ENCODE results near the gene GTF3A. TPM values are rescaled to one million over a fixed set of nuclear protein-coding genes. Genes with fewer than 3 reads are reported as not detected.

GTF3A gene
- total RNA-seq, 1 donor from 2014 or later, result 113 TPM

DNA sequence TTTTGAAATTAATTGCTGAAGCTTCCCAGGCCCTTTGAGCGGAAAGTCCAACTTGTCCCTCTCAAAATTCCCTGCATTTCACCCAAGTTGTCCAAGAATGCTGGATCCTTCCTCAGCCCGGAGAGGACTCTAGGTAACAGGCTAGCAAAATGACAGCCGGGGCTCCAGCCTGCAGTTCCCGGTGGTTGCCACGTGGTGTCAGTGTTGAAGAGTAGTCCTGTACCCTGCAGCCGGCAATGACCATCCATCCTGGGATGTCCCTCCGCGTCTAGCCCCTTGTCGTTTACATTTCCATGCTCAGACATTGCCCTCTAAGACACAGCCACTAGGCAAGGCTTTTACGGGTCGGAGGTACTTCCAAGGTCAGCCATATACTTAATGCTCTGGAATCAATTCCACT lies 57.3 kb downstream of the GTF3A start:
- H3K9me3 Mint-ChIP-seq, result peaks cover 9% of the 10 kb centered on the region
- no peaks in the 10 kb centered on the region for H3K27me3 Mint-ChIP-seq (ENCODE audit: low read depth)
- no peak overlapping the region for H3K4me3 Mint-ChIP-seq
- DNase-seq (ENCODE audit: low read depth, low spot score), result peak; percentile 67
- H3K27ac Mint-ChIP-seq (ENCODE audit: unreplicated experiment), result no peak overlapping the region
- TF ChIP-seq, protein P1, sequence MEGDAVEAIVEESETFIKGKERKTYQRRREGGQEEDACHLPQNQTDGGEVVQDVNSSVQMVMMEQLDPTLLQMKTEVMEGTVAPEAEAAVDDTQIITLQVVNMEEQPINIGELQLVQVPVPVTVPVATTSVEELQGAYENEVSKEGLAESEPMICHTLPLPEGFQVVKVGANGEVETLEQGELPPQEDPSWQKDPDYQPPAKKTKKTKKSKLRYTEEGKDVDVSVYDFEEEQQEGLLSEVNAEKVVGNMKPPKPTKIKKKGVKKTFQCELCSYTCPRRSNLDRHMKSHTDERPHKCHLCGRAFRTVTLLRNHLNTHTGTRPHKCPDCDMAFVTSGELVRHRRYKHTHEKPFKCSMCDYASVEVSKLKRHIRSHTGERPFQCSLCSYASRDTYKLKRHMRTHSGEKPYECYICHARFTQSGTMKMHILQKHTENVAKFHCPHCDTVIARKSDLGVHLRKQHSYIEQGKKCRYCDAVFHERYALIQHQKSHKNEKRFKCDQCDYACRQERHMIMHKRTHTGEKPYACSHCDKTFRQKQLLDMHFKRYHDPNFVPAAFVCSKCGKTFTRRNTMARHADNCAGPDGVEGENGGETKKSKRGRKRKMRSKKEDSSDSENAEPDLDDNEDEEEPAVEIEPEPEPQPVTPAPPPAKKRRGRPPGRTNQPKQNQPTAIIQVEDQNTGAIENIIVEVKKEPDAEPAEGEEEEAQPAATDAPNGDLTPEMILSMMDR (conservative IDR thresholded peaks at IDR 0.05), result peak; percentile 82
- H3K4me1 Mint-ChIP-seq, result peaks cover 8% of the 10 kb centered on the region
- peaks cover 3% of the 10 kb centered on the region for H3K36me3 Mint-ChIP-seq (ENCODE audit: low read depth)

DNA sequence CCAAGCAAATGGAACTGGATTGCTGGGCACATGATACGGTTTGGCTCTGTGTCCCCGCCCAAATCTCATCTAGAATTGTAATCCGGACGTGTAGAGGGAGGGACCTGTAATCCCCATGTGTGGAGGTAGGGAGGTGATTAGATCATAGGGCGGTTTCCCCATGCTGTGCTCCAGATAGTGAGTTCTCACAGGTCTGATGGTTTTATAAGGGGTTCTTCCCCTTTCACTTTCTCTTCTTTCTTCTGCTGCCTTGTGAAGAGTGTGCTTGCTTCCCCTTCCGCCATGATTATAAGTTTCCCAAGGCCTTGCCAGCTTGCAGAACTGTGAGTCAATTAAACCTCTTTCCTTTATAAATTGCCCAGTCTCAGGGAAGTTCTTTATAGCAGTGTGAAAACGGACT lies 58.6 kb downstream of the GTF3A start:
- TF ChIP-seq, protein P1 (conservative IDR thresholded peaks at IDR 0.05), result no peak
- no peaks in the 10 kb centered on the region for H3K27me3 Mint-ChIP-seq (ENCODE audit: low read depth)

DNA sequence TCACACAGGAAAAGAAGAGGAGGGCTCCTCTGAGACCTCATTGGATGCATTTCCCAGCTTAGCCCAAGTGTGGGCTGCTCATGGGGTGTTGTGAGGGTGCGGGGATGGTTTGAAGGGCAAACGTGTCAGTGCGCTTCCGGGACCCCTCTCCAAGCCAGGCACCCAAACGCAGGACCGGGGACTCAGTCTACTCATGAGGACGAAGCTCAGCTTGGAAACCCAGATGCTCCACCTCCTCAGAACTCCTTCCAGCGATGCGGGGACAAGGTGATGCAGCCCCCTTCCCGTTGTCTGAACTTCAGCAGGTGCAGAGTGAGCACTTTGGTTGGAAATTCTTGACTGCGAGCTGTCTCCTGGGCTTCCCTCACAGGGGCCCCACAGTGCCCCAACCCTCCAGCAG lies 59.0 kb downstream of the GTF3A start:
- H3K9me3 Mint-ChIP-seq, result peaks cover 9% of the 10 kb centered on the region
- H3K27ac Mint-ChIP-seq (ENCODE audit: unreplicated experiment), result no peak overlapping the region
- no peak overlapping the region for H3K4me3 Mint-ChIP-seq
- no peaks in the 10 kb centered on the region for H3K4me1 Mint-ChIP-seq
- no peaks in the 10 kb centered on the region for H3K27me3 Mint-ChIP-seq (ENCODE audit: low read depth)
- TF ChIP-seq, protein P1 (conservative IDR thresholded peaks at IDR 0.05), result no peak
- DNase-seq (ENCODE audit: low read depth, low spot score), result no peak
- peaks cover 3% of the 10 kb centered on the region for H3K36me3 Mint-ChIP-seq (ENCODE audit: low read depth)

More for the DNA sequence above, 58.6 kb downstream of the GTF3A start:
- DNase-seq (ENCODE audit: low read depth, low spot score), result no peak
- Mint-ChIP-seq H3K36me3 (ENCODE audit: low read depth) (peaks cover 3% of the 10 kb centered on the region), H3K4me1 (no peaks in the 10 kb centered on the region), H3K4me3 (no peak overlapping the region), H3K9me3 (peaks cover 9% of the 10 kb centered on the region), H3K27ac (ENCODE audit: unreplicated experiment) (no peak overlapping the region)

Other genes starting within 250 kb of the GTF3A start
- 1,080 and 1,081 TPM in 2 replicates for gene RPL21, start 173.1 kb upstream of the GTF3A start, total RNA-seq
- 1.3 and 1.9 TPM in 2 replicates for gene RASL11A, start 153.8 kb upstream of the GTF3A start, total RNA-seq
- 48.5 and 54.1 TPM in 2 replicates for gene MTIF3, start 25.9 kb downstream of the GTF3A start, total RNA-seq
- gene LNX2, start 195.9 kb downstream of the GTF3A start, total RNA-seq, result 9.4 and 9.6 TPM in 2 replicates
- 92.6 and 100 TPM in 2 replicates for gene POLR1D, start 197.3 kb downstream of the GTF3A start, total RNA-seq

All from neural crest cell (in vitro differentiated cells).